Esophagus squamous epithelium (tissue), 4 donors: ENCODE results near the gene ZNF524.

Experiments used
- POLR2A ChIP-seq, 4 donors: fragments of 450-650 bp; IDR thresholded peaks; one replicate each; pipeline ENCODE4 v1.6.1; 2017; ENCODE audit warnings: antibody characterized with exemption in 4 of 4, mild to moderate bottlenecking in 4 of 4, moderate library complexity in 3 of 4
- TF ChIP-seq, protein P1 (sequence below), 6 experiments: fragments of 450-650 bp in 4 of 6; fragments of 200-600 bp in 2 of 6; sonication (generic) in 2 of 6; IDR thresholded peaks; one replicate each; pipeline ENCODE4 v1.5.1; 2016 to 2019; ENCODE audit warnings: antibody characterized with exemption in 6 of 6, mild to moderate bottlenecking in 4 of 6, moderate library complexity in 4 of 6

DNA sequence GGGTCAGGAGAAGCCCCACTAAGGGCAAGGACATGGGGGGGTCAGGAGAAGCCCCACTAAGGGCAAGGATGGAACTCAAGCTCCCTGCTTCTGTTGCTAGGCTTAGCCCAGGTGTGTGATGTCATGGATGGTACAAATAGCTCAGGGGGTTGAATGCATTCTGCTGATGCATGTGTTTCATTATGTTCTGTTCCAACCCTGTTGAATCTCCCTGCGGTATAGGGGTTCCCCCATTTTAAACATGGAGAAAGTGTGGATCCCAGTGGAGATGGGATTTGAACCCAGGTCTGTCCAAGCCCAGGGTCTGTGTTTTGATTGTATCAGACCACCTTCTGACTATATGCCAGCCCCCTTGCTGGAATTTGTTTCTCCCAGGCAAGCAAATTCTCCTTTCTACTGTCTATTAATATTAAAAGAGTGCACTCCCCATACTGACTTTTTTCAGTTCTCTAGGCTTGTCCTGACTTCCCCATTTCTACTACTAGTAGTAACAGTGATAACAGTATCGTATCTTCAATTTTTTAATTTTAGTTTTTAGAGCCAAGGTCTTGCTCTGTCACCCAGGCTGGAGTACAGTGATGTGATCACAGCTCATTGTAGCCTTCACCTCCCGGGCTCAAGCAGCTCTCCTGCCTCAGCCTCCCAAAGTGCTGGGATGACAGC, 12.0 kb downstream of the ZNF524 start:
- TF ChIP-seq, protein P1, sequence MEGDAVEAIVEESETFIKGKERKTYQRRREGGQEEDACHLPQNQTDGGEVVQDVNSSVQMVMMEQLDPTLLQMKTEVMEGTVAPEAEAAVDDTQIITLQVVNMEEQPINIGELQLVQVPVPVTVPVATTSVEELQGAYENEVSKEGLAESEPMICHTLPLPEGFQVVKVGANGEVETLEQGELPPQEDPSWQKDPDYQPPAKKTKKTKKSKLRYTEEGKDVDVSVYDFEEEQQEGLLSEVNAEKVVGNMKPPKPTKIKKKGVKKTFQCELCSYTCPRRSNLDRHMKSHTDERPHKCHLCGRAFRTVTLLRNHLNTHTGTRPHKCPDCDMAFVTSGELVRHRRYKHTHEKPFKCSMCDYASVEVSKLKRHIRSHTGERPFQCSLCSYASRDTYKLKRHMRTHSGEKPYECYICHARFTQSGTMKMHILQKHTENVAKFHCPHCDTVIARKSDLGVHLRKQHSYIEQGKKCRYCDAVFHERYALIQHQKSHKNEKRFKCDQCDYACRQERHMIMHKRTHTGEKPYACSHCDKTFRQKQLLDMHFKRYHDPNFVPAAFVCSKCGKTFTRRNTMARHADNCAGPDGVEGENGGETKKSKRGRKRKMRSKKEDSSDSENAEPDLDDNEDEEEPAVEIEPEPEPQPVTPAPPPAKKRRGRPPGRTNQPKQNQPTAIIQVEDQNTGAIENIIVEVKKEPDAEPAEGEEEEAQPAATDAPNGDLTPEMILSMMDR (IDR thresholded peaks at IDR 0.05), result no peak
- no peak for TF ChIP-seq POLR2A (IDR thresholded peaks at IDR 0.05)
